HG03354 (cell line): ENCODE data around the gene ETV6.
"Not testable (repeated sequence)": the region's sequence is repeated elsewhere in the genome, so short reads cannot be mapped to it uniquely, and the experiment has no call there.

Source experiments
- ATAC-seq: cut with Tn5 transposase; IDR thresholded peaks from one replicate; pipeline ENCODE4 v1.9.1; 2021; ENCODE audit warnings: mild to moderate bottlenecking; ENCODE audit not compliant: unreplicated experiment, poor library complexity, severe bottlenecking

ETV6 gene

DNA sequence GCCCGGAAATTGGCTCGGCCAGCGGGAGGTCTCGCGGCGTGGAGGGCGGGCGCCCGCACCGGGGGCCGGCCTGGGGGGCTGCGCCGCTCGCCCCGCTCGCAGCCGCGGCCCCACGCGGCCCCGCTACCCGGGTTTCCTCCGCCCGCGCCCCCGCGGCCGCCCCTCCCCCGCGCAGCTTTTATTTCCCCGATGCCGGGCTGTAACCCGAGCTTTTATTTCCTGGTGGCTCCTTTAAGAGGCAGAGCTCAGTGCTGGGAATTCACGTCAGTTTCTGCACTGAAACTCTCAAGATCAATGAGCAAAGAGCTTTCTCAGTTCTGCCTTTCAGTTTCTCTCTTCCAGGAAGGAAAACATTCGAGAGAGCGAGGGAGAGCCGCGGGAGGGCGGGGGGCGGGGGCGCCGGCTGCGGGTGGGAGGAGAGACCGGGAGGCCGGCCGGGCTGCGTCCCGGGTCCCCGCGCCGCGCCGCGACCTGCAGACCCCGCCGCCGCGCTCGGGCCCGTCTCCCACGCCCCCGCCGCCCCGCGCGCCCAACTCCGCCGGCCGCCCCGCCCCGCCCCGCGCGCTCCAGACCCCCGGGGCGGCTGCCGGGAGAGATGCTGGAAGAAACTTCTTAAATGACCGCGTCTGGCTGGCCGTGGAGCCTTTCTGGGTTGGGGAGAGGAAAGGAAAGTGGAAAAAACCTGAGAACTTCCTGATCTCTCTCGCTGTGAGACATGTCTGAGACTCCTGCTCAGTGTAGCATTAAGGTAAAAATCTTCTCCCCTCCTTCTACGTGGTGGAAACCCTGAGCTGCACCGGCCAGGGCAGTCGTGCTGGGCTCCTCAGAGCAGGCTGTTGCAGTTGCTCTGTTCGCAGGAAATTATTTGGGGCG is at the start of gene ETV6:
ETV6 (plus strand) TSS at position 262 of the 873 bp plus-strand sequence; CDS start at position 716, 454 bp downstream.
- peak; percentile 60 for ATAC-seq

DNA sequence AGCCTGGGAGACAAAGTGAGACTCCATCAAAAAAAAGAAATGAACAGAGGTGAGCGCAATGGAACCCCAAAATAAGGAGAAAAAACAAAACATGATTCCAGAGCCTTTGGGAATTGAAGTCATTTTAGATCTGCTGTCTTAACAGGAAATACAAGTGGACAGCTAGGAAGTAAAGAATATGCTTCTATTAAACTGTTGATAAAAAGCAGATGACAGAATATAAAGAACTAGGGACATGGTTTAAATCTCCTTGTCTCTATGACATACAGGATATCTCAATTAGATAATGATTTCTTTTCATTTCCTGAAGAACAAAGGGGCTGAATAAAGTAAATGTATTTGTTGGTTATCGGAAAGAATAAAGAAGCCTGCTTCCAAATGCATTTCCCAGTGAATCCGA is 49.3 kb upstream of the ETV6 start:
- ATAC-seq, result no peak

DNA sequence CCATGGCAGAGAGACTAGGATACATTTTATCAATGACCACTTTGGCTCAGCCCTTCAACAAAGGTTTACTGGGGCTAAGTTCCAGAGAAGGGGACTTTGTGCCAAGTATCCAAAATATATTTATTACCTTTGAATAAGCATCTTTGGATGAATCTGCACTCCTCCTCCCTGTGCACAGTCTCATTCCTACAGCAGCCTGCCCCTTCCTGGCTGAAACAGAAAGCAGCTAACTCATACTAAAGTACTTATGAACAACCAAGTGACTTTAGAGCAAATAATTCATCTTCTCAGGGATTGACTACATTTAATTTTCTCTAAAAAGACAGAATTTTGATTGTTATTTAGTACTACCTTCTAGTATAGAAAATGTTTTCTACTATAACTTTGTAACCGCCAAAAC is 47.8 kb upstream of the ETV6 start:
- no peak for ATAC-seq

DNA sequence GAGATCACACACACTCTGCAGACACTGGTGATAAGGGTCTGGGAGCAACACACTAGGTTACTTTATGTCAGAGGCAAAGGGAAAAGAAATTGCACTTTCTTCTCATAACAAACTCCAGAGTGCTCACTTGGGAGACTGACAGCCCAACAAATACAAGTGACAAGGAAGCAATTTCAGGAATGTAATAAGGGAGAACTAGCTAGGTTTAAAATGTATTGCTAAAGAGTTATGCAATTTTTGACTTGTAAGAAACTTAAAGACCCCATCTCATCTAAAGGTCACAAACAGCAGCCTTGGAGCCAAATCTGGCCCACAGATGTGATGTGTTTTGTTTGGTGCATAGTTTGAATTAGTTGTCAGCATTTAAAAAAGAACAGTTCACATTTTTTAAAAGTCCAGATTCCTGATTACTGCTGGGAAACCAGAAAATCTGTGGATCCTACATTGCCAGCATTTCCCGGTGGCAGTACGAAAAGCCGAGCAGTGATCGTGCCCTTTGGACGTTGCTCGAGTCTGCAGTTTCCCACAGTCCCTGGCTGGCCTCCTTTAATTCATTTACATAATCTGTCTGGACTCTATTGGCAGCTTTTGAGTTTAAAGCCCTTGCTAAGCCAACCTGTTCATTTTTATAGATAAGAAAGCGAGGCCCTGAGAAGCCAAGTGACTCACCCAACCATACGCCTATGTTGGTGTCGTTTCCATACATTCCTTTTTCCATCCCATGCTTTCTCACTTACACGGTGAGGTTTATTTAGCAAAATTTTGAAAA is 42.0 kb upstream of the ETV6 start:
- no peak for ATAC-seq

DNA sequence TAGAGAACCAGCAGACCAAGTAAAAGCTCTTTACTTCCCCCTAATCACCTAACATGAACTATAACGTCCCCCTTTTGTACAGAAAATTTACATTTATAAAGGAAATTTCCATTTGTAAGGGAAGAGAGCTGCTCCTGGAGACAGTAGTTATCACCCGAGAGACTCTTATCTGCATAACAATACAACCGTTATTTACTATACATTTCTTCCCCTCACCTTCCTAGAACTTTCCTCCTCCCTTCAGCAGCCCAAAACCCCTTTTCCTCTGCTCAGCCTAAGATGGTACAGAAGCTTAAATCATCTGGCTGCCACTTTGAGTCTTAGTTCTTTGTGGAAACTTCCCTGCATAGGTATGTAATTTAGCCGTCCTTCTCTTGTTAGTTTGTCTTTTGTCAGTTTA is 40.4 kb upstream of the ETV6 start:
- no peak for ATAC-seq

DNA sequence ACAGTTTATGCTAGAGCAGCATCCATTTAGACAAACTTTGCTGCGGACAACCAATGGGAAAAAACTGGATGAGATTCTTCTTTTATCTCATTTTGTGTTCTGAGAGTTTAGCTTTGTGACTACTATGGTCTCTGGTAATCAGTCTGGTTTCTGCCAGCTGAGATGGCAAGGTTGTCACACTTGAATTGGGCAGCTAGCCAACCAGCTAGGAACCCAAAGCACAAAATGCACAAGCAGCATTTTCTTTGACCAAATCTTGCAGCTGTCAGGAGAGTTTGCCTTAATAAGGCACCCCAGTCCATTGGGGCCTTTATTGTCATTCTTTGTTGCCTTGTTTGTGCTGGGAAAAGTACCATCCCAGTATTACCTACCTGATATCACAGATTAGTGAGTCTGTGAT is 34.0 kb upstream of the ETV6 start:
- ATAC-seq, result no peak

DNA sequence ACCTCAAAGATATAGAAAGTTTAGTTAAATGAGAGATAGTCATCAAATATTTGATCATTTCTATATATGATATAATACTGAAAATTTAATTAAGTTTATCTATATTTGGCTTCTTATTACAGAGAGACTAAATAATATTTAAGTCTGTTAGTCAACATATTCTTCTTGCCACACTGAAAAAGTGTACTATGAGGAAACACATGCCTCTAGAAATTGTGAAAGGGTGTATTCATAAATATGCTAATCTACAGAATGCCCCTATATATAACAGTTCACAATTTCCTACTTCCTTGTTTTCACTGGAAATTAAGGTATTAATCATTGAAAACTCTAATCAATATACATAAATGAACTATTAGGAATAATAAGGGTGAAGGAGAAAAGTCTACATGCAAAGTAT is 31.4 kb upstream of the ETV6 start:
- ATAC-seq, result no peak

DNA sequence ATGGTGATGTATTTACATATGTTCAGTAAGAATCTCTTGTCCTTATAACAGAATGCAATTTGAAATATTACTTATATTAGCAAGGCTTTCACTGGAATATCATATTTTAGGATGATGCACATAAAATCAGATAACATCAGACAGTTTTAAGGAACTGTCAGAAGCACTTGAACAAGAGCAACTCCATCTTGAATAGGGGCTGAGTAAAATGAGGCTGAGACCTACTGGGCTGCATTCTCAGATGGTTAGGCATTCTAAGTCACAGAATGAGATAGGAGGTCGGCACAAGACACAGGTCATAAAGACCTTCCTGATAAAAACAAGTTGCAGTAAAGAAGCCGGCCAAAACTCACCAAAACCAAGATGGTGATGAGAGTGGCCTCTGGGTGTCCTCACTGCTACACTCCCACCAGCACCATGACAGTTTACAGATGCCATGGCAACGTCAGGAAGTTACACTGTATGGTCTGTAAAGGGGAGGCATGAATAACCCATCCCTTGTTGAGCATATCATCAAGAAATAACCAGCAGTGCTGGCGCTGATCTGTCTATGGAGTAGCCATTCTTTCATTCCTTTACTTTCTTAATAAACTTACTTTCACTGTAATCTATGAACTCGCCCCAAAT is 27.6 kb upstream of the ETV6 start:
- ATAC-seq, result no peak

DNA sequence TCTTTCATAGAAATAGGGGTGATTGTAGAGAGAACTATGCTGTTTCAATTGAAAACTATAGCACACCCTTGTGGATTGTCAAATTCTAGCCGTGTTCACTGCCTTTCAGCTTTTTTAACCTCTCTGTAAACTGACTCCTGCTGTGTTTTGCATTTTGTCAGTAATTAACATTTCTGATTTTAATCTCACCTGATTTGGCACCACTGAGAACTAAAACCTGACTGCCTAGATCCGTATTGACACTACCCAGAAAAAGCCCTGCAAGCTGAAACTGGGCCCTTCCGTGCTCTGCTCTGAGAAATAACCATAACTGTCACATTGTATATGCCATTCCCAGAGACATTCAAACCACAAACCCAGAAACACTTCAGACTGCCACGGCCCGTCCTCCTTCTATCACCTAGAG is 26.6 kb upstream of the ETV6 start:
- no peak for ATAC-seq

DNA sequence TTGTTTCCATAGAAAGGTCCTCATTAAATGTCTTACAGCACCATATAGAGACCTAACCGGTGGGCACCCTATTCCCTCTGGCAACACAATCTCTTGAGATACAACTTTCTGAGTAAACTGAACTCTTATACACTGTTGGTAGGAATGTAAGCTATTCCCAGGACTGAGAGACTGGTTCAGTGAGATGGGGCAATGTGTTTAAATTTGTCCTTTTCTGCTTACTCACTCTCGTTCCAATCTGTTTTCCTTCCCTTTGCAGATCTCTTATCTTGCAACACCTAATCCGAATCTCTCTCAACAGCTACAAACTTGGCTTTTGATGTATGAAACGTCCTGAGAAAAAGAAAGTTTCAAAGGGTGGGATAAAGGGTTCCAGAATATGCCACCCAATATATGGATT is 26.1 kb upstream of the ETV6 start:
- no peak for ATAC-seq

DNA sequence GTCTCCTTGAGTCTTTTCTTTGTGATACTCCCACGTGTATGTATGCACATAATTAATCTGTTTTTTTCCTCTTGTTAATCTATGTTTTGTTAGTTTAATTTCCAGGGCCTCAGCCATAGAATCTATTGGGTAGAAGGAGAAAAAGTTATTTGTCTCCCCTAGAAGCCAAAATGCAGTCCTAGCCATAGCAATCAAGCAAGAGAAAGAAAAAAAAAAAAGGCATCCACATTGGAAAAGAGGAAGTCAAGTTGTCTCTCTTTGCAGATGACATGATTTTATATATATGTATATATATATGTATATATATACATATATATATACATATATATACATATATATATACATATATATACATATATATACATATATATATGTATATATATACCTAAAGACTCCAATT is 25.4 kb upstream of the ETV6 start:
- ATAC-seq, result no peak

DNA sequence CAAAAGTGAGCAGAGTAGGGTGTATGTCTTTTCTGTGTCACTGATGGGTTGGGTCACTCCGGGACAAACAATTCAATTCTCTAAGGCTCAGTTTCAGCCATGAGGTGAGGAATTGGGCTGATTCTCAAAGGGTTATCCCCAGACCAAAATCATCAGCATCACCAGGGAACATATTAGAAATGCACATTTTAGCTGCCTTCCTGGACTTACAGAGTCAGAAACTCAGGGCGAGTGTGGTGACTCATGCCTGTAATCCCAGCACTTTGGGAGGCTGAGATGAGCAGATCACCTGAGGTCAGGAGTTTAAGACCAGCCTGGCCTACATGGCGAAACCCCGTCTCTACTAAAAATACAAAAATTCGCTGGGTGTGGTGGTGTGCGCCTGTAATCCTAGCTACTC is 21.8 kb upstream of the ETV6 start:
- ATAC-seq, result not testable (repeated sequence)

DNA sequence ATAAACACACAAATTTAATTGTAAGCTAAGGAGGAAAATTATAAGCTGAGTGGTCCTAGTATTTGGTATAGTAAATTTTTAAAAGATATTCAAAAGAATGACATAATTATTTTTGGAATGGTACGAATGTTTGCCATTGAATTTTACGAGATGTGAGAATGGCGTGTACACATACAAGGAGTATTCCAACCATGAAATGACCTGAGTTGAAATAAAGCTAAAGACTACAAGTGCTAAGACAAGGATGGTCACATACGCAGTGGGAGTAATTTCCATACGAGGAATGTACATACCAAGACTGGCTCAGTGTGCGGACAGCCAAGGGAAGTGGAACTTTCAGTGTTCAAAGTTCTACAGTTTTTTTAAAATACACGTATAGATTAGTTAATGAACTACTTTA is 21.1 kb upstream of the ETV6 start:
- ATAC-seq, result no peak

DNA sequence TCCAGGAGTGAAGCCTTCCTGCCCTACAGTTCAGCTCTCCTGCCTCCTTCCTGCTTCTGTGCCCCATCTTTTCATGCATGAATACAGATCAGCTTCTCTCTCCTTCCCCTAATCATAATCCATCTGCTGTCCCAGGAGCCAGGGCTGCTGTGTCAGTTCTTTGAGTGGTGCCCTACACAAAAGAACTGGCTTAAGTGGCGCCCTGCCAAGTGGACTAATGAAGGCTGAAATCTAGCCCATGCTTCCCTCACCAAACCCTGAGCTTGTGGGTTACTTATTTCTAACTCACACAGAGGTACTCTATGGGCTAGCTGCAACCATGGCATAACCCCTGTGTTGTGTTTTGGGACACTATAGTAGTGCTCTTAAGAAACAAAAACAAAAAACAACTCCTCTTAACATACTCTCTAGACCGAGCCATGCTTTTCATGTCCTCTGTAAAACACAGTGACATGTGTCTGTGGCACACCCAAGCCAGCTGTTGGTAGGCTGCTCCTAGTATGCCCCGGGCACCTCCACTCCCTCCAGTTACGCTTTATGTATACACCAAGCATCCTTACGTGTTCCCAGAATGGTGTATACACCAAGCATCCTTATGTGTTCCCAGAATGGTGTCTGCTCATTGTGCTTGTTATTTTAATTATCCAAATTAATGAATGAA is 19.3 kb upstream of the ETV6 start:
- ATAC-seq, result no peak

DNA sequence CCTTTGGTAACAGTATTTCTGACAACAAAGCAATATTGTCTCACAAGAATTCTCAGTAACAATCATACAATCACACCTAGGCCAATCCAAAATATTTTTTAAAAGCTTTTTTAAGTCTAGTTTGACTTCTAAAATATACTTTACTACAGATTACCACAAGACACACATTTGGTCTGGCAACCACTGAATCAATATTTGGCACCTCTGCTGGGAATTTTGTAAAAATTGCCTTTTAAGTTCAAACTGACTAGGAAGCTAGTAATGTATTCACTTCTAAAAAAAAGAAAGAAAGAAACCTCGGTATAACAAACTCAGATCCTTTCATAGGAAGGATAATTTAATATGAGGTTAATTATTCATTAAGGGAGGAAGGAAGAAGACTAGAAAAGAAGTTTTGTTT is 18.2 kb upstream of the ETV6 start:
- ATAC-seq, result no peak

DNA sequence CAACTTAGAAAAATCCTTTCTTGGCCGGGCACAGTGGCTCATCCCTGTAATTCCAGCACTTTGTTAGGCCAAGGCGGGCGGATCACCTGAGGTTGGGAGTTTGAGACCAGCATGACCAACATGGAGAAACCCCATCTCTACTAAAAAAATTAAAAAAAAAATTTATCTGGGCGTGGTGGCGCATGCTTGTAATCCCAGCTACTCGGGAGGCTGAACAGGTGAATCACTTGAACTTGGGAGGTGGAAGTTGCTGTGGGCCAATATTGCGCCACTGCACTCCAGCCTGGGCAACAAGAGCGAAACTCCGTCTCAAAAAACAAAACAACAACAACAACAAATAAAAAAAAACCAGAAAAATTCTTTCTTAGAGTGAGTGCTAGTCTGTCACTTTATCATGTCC is 17.6 kb upstream of the ETV6 start:
- ATAC-seq, result not testable (repeated sequence)

DNA sequence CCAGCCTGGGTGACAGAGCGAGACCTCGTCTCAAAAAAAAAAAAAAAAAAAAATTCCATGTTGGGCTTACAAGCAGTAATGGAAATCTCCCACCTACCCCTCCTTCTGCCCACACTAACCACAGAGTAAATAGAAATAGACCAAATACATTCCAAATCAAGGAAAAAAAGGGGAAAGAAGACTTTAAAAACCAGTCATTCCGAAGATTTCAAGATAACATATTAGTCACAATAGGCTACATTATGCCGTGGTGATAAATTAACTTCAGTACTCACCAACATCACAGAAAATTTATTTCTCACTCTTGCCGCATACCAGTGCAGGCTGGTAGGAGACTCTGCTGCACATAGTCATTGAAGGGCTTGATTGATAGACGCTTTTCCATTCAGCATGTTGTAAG is 15.5 kb upstream of the ETV6 start:
- no peak for ATAC-seq

DNA sequence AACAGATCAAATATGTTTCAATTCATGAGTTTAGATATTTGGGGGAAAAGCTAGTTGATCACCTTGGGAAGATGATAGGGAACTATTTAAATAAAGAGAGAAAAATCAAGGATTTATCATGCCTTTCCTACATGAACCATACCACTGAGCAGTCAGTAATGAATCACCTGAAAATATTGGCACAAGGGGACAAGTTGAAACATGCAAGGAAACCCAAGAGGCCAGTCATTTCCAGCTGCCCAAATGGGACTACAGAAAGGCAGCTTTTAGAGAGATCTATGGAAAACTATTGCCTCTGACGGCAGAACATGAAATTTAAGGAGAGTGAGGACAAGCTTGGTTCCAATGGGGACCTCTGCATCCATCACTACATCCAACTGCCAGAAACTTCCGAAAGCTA is 14.1 kb upstream of the ETV6 start:
- ATAC-seq, result no peak

DNA sequence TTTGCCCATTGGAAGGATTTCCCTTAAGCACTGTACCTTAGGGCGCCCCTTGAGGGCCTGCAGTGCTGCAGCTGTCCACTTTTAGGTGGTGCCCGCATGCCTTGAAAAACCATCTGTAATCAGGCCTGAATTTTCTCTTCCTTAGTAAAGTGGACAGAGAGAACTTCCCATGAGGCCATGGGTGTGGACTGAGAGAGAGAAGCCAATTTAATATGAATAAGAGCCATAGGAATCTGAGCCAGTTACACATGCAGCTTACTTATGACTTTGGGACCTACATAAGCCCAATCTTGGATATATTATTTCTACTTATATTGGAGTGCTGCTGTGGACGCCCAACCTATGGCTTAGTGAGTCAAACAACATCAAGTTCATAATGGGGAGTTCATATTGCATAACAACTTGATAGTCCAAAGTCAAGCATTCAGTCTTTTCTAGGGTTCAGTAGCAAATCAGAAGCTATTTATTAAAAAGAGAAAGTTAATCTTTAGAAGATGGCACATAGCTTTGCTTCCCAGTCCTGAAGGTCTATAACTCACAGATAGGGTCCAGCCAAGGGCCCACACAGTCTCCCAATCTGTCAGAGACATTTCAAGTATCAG is 11.1 kb upstream of the ETV6 start:
- no peak for ATAC-seq

DNA sequence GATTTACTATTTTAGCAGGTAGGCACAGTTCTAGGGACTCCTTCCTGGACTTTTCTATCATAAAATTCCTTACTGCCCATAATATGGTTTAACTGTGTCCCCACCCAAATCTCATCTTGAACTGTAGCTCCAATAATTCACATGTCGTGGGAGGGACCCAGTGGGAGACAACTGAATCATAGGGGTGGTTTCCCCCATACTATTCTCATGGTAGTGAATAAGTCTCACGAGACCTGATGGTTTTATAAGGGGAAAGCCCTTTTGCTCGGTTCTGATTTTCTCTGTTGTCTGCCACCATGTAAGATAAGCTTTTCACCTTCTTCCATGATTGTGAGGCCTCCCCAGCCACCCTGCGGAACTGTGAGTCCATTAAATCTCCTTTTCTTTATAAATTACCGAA is 10.0 kb upstream of the ETV6 start:
- ATAC-seq, result no peak
